Measurements from ENCODE around the gene PLXNB3.

The PLXNB3 gene

GRCh38 chrX:153819384-153820040, 55.5 kb downstream of the PLXNB3 start:
- no peak overlapping the region for H3K27ac ChIP-seq
- no peak for TF ChIP-seq CTCF (IDR thresholded peaks at IDR 0.05)

- no peak overlapping the region for H3K27ac ChIP-seq
- no peak for TF ChIP-seq ZFX (IDR thresholded peaks at IDR 0.05; ENCODE audit: borderline replicate concordance)
- no peak for TF ChIP-seq CTCF (IDR thresholded peaks at IDR 0.05)
These were observed 56.6 kb downstream of the PLXNB3 start for GRCh38 chrX:153820601-153821000.

GRCh38 chrX:153821066-153821465, 57.0 kb downstream of the PLXNB3 start:
- H3K27ac ChIP-seq: no peak overlapping the region
- no peak for TF ChIP-seq CTCF (IDR thresholded peaks at IDR 0.05)
- no peak for TF ChIP-seq ZFX (IDR thresholded peaks at IDR 0.05; ENCODE audit: borderline replicate concordance)

GRCh38 chrX:153824348-153824747, 60.3 kb downstream of the PLXNB3 start:
- no peak overlapping the region for H3K27ac ChIP-seq
- TF ChIP-seq CTCF (IDR thresholded peaks at IDR 0.05) (no peak), ZFX (IDR thresholded peaks at IDR 0.05; ENCODE audit: borderline replicate concordance) (no peak)

- no peak for TF ChIP-seq CTCF (IDR thresholded peaks at IDR 0.05)
- no peak for TF ChIP-seq ZFX (IDR thresholded peaks at IDR 0.05; ENCODE audit: borderline replicate concordance)
- no peak overlapping the region for H3K27ac ChIP-seq
These were observed 61.0 kb downstream of the PLXNB3 start for GRCh38 chrX:153825042-153825441.

Data from 22Rv1 (cell line).